Coronary artery (tissue), 2 donors: ENCODE results near the gene APOBEC3H.

Experiments used
- DNase-seq: peaks from one replicate; pipeline ENCODE4 v3.0.0-alpha.2; 2017; ENCODE audit warnings: low spot score
- H3K27ac ChIP-seq, 2 donors: fragments of 200-600 bp; sonication (generic); one replicate each; pipeline ENCODE4 v1.5.1; 2016 to 2019
- H3K4me3 ChIP-seq: fragments of 200-600 bp; sonication (generic); 2 replicates; pipeline ENCODE4 v1.5.1; 2016; ENCODE audit warnings: mild to moderate bottlenecking, moderate library complexity
- CTCF ChIP-seq: fragments of 200-600 bp; sonication (generic); IDR thresholded peaks from one replicate; pipeline ENCODE4 v1.5.1; 2019; ENCODE audit warnings: antibody characterized with exemption

The APOBEC3H gene

GRCh38 chr22:39135092-39135896 is 38.2 kb downstream of the APOBEC3H start:
- Histone ChIP-seq H3K4me3 (no peak overlapping the region), H3K27ac (no peak overlapping the region)
- no peak for DNase-seq
- TF ChIP-seq CTCF, result no peak

DNA sequence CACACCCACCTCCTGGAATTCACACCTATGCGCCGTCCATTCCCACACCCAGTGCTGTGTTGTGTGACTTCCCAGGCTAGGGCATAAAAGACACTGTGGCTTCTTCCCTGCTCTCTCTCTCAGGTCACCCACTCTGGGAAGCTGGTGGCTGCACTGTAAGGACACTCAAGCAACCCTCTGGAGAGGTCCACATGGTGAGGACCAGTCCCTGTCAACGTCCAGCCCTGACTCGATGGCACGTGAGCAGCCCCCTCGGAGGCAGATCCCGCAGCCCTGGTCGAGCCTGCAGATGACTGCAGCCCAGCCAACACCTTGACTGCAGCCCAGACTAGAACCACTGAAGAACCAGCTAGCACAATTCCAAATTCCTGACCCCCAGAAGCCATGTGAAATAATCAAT is 39.3 kb downstream of the APOBEC3H start:
- no peak overlapping the region for H3K4me3 ChIP-seq
- no peak overlapping the region for H3K27ac ChIP-seq
- TF ChIP-seq CTCF, result no peak
- DNase-seq, result no peak

DNA sequence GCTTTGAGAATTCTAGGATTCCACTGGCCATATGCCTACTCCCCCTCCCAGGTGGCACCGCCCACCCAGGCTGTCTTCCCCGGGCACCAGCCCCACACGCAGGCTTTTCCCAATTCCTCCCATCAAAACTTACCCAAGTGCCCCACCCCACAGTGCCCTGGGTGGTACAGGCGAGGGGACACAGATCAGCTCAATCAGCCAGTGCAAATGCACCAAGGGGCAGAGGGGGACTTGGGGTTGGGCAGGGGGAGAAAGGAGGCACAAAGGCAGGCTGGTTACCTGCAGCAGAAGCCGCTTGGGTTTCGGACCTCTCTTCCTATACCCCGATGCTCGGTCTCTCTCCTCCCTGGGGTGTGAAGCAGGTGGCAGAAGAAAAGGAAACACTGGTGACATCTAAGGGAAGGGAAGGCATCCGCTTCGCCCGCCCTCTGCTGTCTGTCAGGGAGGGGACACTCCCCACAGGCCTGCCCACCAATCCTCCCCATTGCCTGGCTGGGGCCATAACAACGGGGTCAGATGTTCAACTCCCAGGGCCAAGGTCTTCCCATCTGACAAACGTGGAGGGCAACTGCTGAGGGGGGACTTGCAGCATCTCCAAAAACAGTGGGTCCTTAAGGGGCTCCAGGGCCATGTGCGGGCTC is 41.4 kb downstream of the APOBEC3H start:
- DNase-seq, result no peak
- Histone ChIP-seq H3K27ac (no peak overlapping the region), H3K4me3 (no peak overlapping the region)
- TF ChIP-seq CTCF, result no peak

GRCh38 chr22:39139933-39140332 is 42.9 kb downstream of the APOBEC3H start:
- no peak overlapping the region for H3K4me3 ChIP-seq
- DNase-seq, result no peak
- no peak for TF ChIP-seq CTCF

GRCh38 chr22:39142088-39142680 is 45.1 kb downstream of the APOBEC3H start:
- H3K4me3 ChIP-seq, result no peak overlapping the region
- no peak overlapping the region for H3K27ac ChIP-seq
- TF ChIP-seq CTCF, result no peak
- DNase-seq, result no peak

More at GRCh38 chr22:39139933-39140332, 42.9 kb downstream of the APOBEC3H start:
- no peak overlapping the region for H3K27ac ChIP-seq

DNA sequence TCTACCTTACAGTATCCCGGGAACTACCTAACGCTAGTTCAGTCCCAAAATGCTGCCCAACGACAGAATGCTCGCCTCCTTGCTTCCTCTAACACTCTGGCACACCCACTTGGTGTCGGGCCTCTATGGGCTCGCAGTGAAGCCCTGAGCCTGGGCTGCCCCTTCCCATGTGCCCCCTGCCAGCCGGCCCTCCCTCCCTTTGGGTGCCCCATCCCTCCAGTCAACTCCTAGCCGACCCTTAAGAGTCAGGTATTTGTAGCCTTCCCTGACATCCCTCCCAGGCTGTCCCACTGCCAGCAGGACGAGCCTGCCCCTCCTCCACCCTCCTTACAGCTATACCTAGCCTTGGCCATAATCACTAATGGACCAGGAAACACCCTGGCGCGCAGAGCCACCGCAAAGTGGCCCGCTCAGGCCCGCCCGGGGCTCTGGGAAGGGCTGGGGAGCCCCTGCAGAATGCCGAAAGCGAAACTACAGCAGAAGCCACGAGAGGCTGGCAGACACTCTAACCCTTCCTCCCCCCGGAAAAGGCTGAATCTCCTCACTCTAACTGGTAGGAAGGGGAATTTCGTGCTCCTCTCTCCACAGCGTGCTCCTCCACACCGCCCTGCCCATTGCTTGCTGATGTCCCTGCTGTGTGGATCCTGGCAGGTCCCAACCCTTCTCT is 47.2 kb downstream of the APOBEC3H start:
- Histone ChIP-seq H3K4me3 (peak overlapping the region; percentile 80), H3K27ac (peak overlapping the region; percentile 89 to 94)
- no peak for TF ChIP-seq CTCF
- DNase-seq, result no peak
